ENCODE data around the gene FAM229B.

FAM229B gene

DNA sequence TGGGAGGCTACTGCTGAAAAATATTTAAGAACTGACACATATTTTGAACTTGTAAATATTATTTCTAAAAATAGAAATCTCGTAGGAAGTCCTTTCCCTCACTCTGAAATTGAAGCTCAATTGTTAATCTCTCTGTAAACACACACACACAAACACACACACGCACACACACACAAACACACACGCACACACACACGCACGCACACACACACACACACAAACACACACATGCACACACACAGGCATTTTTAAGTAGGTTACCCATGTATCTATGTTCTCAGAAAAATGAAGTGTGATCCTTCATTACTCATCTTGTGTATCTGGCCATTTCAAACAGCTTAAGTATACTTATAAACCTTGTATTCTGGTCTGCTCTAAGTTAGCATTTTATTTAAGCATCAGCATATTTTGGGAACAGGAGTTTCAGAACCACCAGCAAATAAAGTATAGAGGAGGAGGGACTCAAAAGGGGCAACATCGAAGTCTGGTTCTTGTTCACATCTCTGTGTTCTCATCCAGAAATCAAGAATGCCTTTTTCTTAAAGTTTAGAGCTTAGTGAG, 21.9 kb upstream of the FAM229B start:
- no peak for DNase-seq (ENCODE audit: low read depth)
- TF ChIP-seq, protein P1, sequence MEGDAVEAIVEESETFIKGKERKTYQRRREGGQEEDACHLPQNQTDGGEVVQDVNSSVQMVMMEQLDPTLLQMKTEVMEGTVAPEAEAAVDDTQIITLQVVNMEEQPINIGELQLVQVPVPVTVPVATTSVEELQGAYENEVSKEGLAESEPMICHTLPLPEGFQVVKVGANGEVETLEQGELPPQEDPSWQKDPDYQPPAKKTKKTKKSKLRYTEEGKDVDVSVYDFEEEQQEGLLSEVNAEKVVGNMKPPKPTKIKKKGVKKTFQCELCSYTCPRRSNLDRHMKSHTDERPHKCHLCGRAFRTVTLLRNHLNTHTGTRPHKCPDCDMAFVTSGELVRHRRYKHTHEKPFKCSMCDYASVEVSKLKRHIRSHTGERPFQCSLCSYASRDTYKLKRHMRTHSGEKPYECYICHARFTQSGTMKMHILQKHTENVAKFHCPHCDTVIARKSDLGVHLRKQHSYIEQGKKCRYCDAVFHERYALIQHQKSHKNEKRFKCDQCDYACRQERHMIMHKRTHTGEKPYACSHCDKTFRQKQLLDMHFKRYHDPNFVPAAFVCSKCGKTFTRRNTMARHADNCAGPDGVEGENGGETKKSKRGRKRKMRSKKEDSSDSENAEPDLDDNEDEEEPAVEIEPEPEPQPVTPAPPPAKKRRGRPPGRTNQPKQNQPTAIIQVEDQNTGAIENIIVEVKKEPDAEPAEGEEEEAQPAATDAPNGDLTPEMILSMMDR (IDR thresholded peaks at IDR 0.05; ENCODE audit: low read length, missing control alignments): no peak
- no peak overlapping the region for H3K4me3 ChIP-seq (replicated peaks; ENCODE audit: low read depth, low read length)

DNA sequence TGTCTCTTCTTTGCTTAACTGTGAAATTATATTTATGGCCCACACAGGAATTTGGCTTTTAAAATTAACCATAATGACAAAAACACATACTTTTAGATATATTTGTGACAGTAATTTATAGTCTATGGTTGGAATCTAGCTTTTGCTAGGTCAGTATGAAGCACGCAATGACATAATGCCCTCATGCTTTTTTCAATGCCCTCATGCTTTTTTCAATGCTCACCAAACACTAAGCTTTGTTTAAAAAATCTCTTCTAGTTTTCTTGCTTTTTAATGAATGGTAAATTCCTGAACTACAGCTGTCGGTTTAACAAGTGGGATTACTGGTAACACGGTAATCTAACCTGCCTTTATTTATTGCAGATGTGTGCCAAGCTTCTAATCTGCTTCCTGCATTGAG, 20.8 kb upstream of the FAM229B start:
- TF ChIP-seq, protein P1 (IDR thresholded peaks at IDR 0.05; ENCODE audit: low read length, missing control alignments): no peak
- no peak overlapping the region for H3K4me3 ChIP-seq (replicated peaks; ENCODE audit: low read depth, low read length)
- no peak for DNase-seq (ENCODE audit: low read depth)

DNA sequence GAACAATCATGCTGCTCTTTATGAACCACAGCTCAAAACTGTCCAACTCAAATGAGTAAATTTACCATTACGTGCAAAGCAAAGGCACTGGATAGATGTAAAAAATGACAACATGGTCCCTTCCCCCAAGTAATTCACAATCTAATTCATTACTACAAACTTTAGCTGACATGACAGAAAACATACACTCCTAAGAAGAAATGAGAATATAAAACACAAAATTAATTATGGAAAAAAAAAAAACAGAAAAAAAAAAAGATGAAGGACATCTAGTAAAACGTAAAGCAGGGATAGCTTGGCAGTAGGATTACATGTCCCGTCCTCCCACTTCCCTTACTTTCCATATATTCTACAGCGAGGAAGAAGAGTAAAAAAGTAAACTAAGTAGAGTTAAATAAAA, 5.8 kb upstream of the FAM229B start:
- TF ChIP-seq, protein P1 (IDR thresholded peaks at IDR 0.05; ENCODE audit: low read length, missing control alignments): no peak
- no peak overlapping the region for H3K4me3 ChIP-seq (replicated peaks; ENCODE audit: low read depth, low read length)
- no peak for DNase-seq (ENCODE audit: low read depth)

DNA sequence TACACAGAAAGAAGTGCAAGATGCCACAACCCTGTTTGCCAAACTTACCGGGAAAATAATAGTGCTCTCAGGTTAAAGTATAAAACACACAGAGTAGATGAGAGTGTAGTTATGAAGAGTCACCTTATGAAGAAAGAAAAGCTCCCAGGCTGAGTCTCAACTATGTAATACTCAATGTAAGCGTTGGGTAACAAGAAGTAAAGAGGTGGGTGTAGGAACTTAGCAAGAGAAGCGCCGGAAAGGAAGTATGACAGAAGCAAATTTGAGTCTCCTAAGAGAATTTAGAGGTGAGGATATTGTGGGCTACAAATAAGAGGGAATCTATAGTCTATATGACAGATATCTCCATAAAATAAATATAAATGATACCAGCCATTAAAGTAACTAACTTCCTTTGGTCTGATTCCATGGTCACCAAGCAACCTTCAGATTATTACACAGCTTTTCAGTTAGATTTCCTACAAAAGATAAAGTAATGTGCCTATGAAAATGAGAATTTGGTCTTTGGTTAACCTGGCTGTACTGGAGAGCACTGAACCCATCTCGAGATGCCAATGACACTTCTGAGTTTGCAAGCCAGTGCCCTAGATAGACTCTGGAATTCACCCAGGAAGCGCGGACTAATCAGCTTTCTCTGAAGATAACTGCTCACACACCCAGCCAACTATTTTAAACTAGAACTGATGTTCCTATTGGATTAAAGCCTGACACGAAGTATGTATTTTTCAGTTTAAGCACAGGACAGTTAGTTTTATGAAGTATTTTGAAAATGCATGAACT, 1.9 kb upstream of the FAM229B start:
- no peak for DNase-seq (ENCODE audit: low read depth)
- H3K4me3 ChIP-seq (replicated peaks; ENCODE audit: low read depth, low read length): no peak overlapping the region

DNA sequence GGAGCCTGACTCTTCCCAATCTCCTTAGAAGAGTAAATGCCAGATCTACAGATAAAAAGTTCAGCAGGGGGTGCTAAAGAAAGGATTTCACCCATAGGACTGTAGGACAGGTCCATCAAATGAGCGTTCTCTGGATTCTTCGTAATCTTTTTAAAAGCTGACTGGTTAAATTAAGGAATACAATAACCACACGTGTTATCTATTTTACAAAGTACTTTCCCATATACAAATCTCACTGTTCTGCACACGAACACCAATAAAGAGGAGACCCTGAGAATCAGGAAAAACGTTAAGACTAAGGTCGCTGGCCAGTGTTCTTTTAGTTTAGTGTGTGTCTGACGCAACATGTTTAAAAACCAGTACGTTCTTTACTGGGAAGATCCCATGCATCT, 651 bp upstream of the FAM229B start:
- H3K4me3 ChIP-seq (replicated peaks; ENCODE audit: low read depth, low read length): peak overlapping the region; percentile 90
- DNase-seq (ENCODE audit: low read depth): peak; percentile 46
- TF ChIP-seq, protein P1 (IDR thresholded peaks at IDR 0.05; ENCODE audit: low read length, missing control alignments): peak; percentile 18

More for the DNA sequence above, 1.9 kb upstream of the FAM229B start:
- TF ChIP-seq, protein P1 (IDR thresholded peaks at IDR 0.05; ENCODE audit: low read length, missing control alignments): no peak

DNA sequence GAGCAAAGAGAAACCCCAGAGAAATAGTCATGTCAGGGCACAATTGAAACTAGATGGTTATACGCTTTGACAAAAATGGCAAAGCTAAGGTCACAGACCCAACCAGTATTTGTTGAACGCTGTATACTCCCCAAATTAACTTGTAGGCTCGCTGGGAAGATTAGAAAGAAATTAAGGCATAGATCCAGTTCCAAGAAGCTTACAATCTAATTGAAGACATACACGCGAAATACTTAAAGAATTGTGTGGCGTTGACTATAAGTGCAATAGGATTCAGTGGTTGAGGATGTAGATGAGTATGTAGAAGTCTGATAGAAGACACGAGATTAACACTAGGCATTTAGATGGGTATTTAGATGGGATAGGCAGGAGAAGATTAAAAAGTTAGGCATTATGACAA, 525 bp downstream of the FAM229B start:
- peak overlapping the region; percentile 90 for H3K4me3 ChIP-seq (replicated peaks; ENCODE audit: low read depth, low read length)
- no peak for DNase-seq (ENCODE audit: low read depth)

More for the DNA sequence above, 525 bp downstream of the FAM229B start:
- TF ChIP-seq, protein P1 (IDR thresholded peaks at IDR 0.05; ENCODE audit: low read length, missing control alignments): no peak
